Panc1 (cell line): ENCODE data around the gene WASHC3. TPM values are rescaled to one million over a fixed set of nuclear protein-coding genes. Genes with fewer than 3 reads are reported as not detected.

Experiments
- ATAC-seq: fragments of 200-7000 bp; cut with Tn5 transposase; 2 replicates; pipeline ENCODE4 v1.9.1; 2020; ENCODE audit warnings: mild to moderate bottlenecking, moderate library complexity
- BruUV-seq: library from RNA; stranded (reverse); fragments of 400-500 nt; replicated peaks from 2 replicates; lab custom pipeline; 2021; lab: Mats Ljungman, UMichigan
- CTCF ChIA-PET: fragments of 300-600 bp; sonication (Branson Sonifier 250); formaldehyde crosslinking; loops from one replicate; lab custom pipeline; 2022; ENCODE audit warnings: antibody characterized with exemption; lab: Charles Lee
- POLR2A ChIA-PET: fragments of 300-600 bp; sonication (Branson Sonifier 250); formaldehyde crosslinking; loops from one replicate; lab custom pipeline; 2022; ENCODE audit warnings: antibody characterized with exemption; lab: Charles Lee
- DNase-seq: peaks from one replicate; pipeline ENCODE4 v3.0.0-alpha.2; 2010; ENCODE audit warnings: low read depth, low spot score
- H3K27ac ChIP-seq: 2 replicates; pipeline ENCODE4 v1.5.1; 2011; ENCODE audit warnings: mild to moderate bottlenecking, low read length, inconsistent platforms
- H3K27me3 ChIP-seq: fragments of 200-500 bp; sonication (Bioruptor generic); 2 replicates; pipeline ENCODE4 v1.6.0; 2014; ENCODE audit warnings: low read length, inconsistent platforms; ENCODE audit not compliant: control insufficient read depth, insufficient read depth
- H3K36me3 ChIP-seq: fragments of 200-500 bp; sonication (Bioruptor generic); 2 replicates; pipeline ENCODE4 v1.5.1; 2014; ENCODE audit warnings: inconsistent platforms, mild to moderate bottlenecking, low read length, moderate library complexity; ENCODE audit not compliant: control insufficient read depth, insufficient read depth
- H3K4me1 ChIP-seq: 2 replicates; pipeline ENCODE4 v1.5.1; 2011; ENCODE audit warnings: inconsistent platforms, mild to moderate bottlenecking, low read length, moderate library complexity; ENCODE audit not compliant: control insufficient read depth, insufficient read depth
- H3K4me3 ChIP-seq, 2 experiments: 2 replicates each; pipeline ENCODE4 v1.5.1; 2011 to 2012; ENCODE audit warnings: low read depth in 2 of 2, low read length in 2 of 2, mild to moderate bottlenecking in 2 of 2, inconsistent platforms in 1 of 2, moderate library complexity in 1 of 2
- H3K9me3 ChIP-seq: fragments of 200-500 bp; sonication (Bioruptor generic); 2 replicates; pipeline ENCODE4 v1.5.1; 2014; ENCODE audit warnings: low read depth, mild to moderate bottlenecking, inconsistent platforms, low read length, moderate library complexity; ENCODE audit not compliant: control insufficient read depth, insufficient read depth
- CTCF ChIP-seq: fragments of 450-650 bp; IDR thresholded peaks from 2 replicates; pipeline ENCODE4 v1.5.1; 2017; ENCODE audit warnings: mild to moderate bottlenecking
- POLR2AphosphoS5 ChIP-seq: IDR thresholded peaks from 2 replicates; pipeline ENCODE4 v1.6.1; 2012; ENCODE audit warnings: mild to moderate bottlenecking, low read depth, low read length, moderate library complexity
- REST ChIP-seq, 2 experiments: IDR thresholded peaks; 2 replicates each; pipeline ENCODE4 v1.6.1; 2011 to 2012; ENCODE audit warnings: low read depth in 2 of 2, control low read depth in 1 of 2, low read length in 1 of 2, mild to moderate bottlenecking in 1 of 2, moderate library complexity in 1 of 2; ENCODE audit not compliant: insufficient read depth in 1 of 2
- SIN3A ChIP-seq: IDR thresholded peaks from 2 replicates; pipeline ENCODE4 v1.6.1; 2012; ENCODE audit warnings: low read depth, mild to moderate bottlenecking, low read length, moderate library complexity, borderline replicate concordance; ENCODE audit not compliant: insufficient read depth
- TCF7L2 ChIP-seq: IDR thresholded peaks from 2 replicates; pipeline ENCODE4 v1.6.1; 2011; ENCODE audit warnings: mild to moderate bottlenecking, low read depth, low read length, inconsistent platforms
- in situ Hi-C: cut with HindIII; loops from 2 replicates; pipeline ENCODE4 v1.10.0; 2016; ENCODE audit warnings: low sequenced_read_pairs, low pct_unique_long_range_greater_than_20kb
- intact Hi-C: fragments of 100-400 bp; cut with micrococcal nuclease; formaldehyde crosslinking; loops from one replicate; pipeline ENCODE4 v1.10.0; 2022; ENCODE audit not compliant: unreplicated experiment
- total RNA-seq: library from RNA; stranded (reverse); gene quantifications from one replicate; pipeline ENCODE4 v1.2.1, GENCODE V29; 2021; ENCODE audit not compliant: unreplicated experiment

WASHC3 gene
- total RNA-seq, 1 experiment from 2014 or later = 21.5 TPM

GRCh38 chr12:102059343-102059742 lies 2.4 kb downstream of the WASHC3 start:
- H3K9me3 ChIP-seq = no peaks in the 10 kb centered on the region
- no peaks in the 10 kb centered on the region for H3K4me1 ChIP-seq
- H3K27me3 ChIP-seq = no peaks in the 10 kb centered on the region
- in situ Hi-C loops = no loop called here
- H3K36me3 ChIP-seq = no peaks in the 10 kb centered on the region; the same call in 1 of the 2 replicates
- ChIA-PET CTCF (no interaction called here), POLR2A (no interaction called here)
- H3K27ac ChIP-seq = no peak overlapping the region
- intact Hi-C loops = no loop called here
- no peak overlapping the region for H3K4me3 ChIP-seq
- TF ChIP-seq TCF7L2 (no peak), REST (IDR thresholded peaks at IDR 0.05; ENCODE audit: insufficient read depth in 1 of 2, low read depth in 2 of 2, low read length in 1 of 2) (no peak), POLR2AphosphoS5 (no peak), CTCF (no peak), SIN3A (no peak)
- BruUV-seq = no TSS peak
- no peak for DNase-seq
- no peak for ATAC-seq

GRCh38 chr12:102054345-102054744 lies 7.4 kb downstream of the WASHC3 start:
- no peak for ATAC-seq
- in situ Hi-C loops = no loop called here
- intact Hi-C loops = no loop called here
- Histone ChIP-seq H3K36me3 (no peaks in the 10 kb centered on the region), H3K4me3 (no peak overlapping the region), H3K27me3 (no peaks in the 10 kb centered on the region), H3K4me1 (no peaks in the 10 kb centered on the region), H3K9me3 (no peaks in the 10 kb centered on the region), H3K27ac (no peak overlapping the region)
- CTCF ChIA-PET = no interaction called here
- no TSS peak for BruUV-seq
- POLR2A ChIA-PET = no interaction called here
- no peak for TF ChIP-seq SIN3A
- no peak for TF ChIP-seq CTCF
- no peak for TF ChIP-seq TCF7L2
- TF ChIP-seq REST (IDR thresholded peaks at IDR 0.05; ENCODE audit: insufficient read depth in 1 of 2, low read depth in 2 of 2, low read length in 1 of 2) = no peak
- no peak for DNase-seq
